HCT116 (cell line): ENCODE measurements around the gene ACP4. TPM values are rescaled to one million over a fixed set of nuclear protein-coding genes. Genes with fewer than 3 reads are reported as not detected.
A peak's percentile ranks its signal among the peaks of the same experiment; 100 is the strongest.
"Not testable (repeated sequence)": the region's sequence is repeated elsewhere in the genome, so short reads cannot be mapped to it uniquely, and the experiment has no call there.

Experiments used
- ATAC-seq: fragments of 200-7000 bp; cut with Tn5 transposase; 2 replicates; pipeline ENCODE4 v1.9.1; 2020; ENCODE audit warnings: mild to moderate bottlenecking, moderate library complexity
- BruUV-seq: library from RNA; stranded (reverse); fragments of 400-500 nt; replicated peaks from 2 replicates; lab custom pipeline; 2021; lab: Mats Ljungman, UMichigan
- CTCF ChIA-PET: fragments of 300-600 bp; sonication (Branson Sonifier 250); formaldehyde crosslinking; loops from one replicate; lab custom pipeline; 2021; ENCODE audit warnings: antibody characterized with exemption; lab: Charles Lee
- POLR2A ChIA-PET: fragments of 300-600, 350-600 bp; sonication (Branson Sonifier 250); formaldehyde crosslinking; loops from one replicate; lab custom pipeline; 2021; ENCODE audit warnings: antibody characterized with exemption; lab: Charles Lee
- RAD21 ChIA-PET, 2 experiments: fragments of 300-600 bp; sonication (Branson Sonifier 250); formaldehyde crosslinking; loops; one replicate each; lab custom pipeline; 2023; ENCODE audit warnings: low total read pairs in 2 of 2; ENCODE audit not compliant: uncharacterized antibody in 2 of 2, unreplicated experiment in 2 of 2, low non-redundant PET in 1 of 2; lab: Charles Lee
- DNase-seq: peaks from one replicate; pipeline ENCODE4 v3.0.0-alpha.2; 2010; ENCODE audit warnings: low read depth, low spot score
- H2AFZ ChIP-seq: fragments of 200-600 bp; shearing (Covaris generic), sonication (generic); 2 replicates; pipeline ENCODE4 v1.6.1; 2017; ENCODE audit warnings: low read depth, mixed run types, mixed read lengths, antibody characterized with exemption, low read length; ENCODE audit not compliant: poor library complexity, severe bottlenecking
- H3K27ac ChIP-seq: 2 replicates; pipeline ENCODE4 v1.5.1; 2012; ENCODE audit warnings: low read depth, low read length
- H3K27me3 ChIP-seq: fragments of 200-600 bp; sonication (generic); 2 replicates; pipeline ENCODE4 v1.6.1; 2016; ENCODE audit warnings: mixed run types, low read length, mixed read lengths; ENCODE audit not compliant: insufficient read depth
- H3K36me3 ChIP-seq, 2 experiments: fragments of 200-500 bp in 1 of 2; fragments of 200-600 bp in 1 of 2; sonication (Bioruptor generic) in 1 of 2; sonication (generic) in 1 of 2; 2 replicates each; pipeline versions ENCODE4 v1.5.1 to v1.6.1; 2014 to 2016; ENCODE audit warnings: low read length in 2 of 2, inconsistent platforms in 1 of 2, mixed read lengths in 1 of 2, mixed run types in 1 of 2; ENCODE audit not compliant: insufficient read depth in 2 of 2, control insufficient read depth in 1 of 2
- H3K4me1 ChIP-seq, 2 experiments: fragments of 200-600 bp in 1 of 2; sonication (generic) in 1 of 2; 2 replicates each; pipeline versions ENCODE4 v1.5.1 to v1.6.1; 2012 to 2017; ENCODE audit warnings: low read length in 2 of 2, inconsistent platforms in 1 of 2, mild to moderate bottlenecking in 1 of 2, mixed read lengths in 1 of 2, mixed run types in 1 of 2, moderate library complexity in 1 of 2; ENCODE audit not compliant: insufficient read depth in 2 of 2, control insufficient read depth in 1 of 2
- H3K4me2 ChIP-seq: fragments of 200-600 bp; sonication (generic); 2 replicates; pipeline ENCODE4 v1.6.1; 2017; ENCODE audit warnings: mixed run types, low read length, mixed read lengths
- H3K4me3 ChIP-seq, 2 experiments: fragments of 200-600 bp in 1 of 2; sonication (generic) in 1 of 2; replicated peaks in 1 of 2; 2 replicates each; pipeline ENCODE4 v1.5.1; 2011 to 2016; ENCODE audit warnings: low read length in 2 of 2, control low read depth in 1 of 2, low read depth in 1 of 2, mild to moderate bottlenecking in 1 of 2, mixed read lengths in 1 of 2, mixed run types in 1 of 2
- H3K79me2 ChIP-seq: fragments of 200-600 bp; sonication (generic); 2 replicates; pipeline ENCODE4 v1.6.1; 2017; ENCODE audit warnings: mild to moderate bottlenecking, mixed run types, low read length, moderate library complexity, mixed read lengths; ENCODE audit not compliant: insufficient read depth
- H3K9ac ChIP-seq: fragments of 200-600 bp; sonication (generic); 2 replicates; pipeline ENCODE4 v1.6.1; 2016; ENCODE audit warnings: low read length, mixed read lengths
- H3K9me2 ChIP-seq: fragments of 200-600 bp; sonication (generic), shearing (Covaris generic); 2 replicates; pipeline ENCODE4 v1.6.1; 2017; ENCODE audit warnings: mixed run types, mild to moderate bottlenecking, moderate library complexity; ENCODE audit not compliant: insufficient read depth
- H3K9me3 ChIP-seq, 2 experiments: fragments of 200-500 bp in 1 of 2; fragments of 200-600 bp in 1 of 2; sonication (Bioruptor generic) in 1 of 2; sonication (generic) in 1 of 2; 2 replicates each; pipeline ENCODE4 v1.6.1; 2014 to 2017; ENCODE audit warnings: low read length in 2 of 2, mixed read lengths in 2 of 2, inconsistent platforms in 1 of 2, low read depth in 1 of 2, mild to moderate bottlenecking in 1 of 2, mixed run types in 1 of 2, moderate library complexity in 1 of 2; ENCODE audit not compliant: control insufficient read depth in 1 of 2, insufficient read depth in 1 of 2
- H4K20me1 ChIP-seq: fragments of 200-600 bp; sonication (generic), shearing (Covaris generic); 2 replicates; pipeline ENCODE4 v1.6.1; 2017; ENCODE audit warnings: mixed run types, mild to moderate bottlenecking, moderate library complexity; ENCODE audit not compliant: insufficient read depth
- ATF3 ChIP-seq: IDR thresholded peaks from 2 replicates; pipeline ENCODE4 v1.6.1; 2012
- CBX3 ChIP-seq: IDR thresholded peaks from 2 replicates; pipeline ENCODE4 v1.6.1; 2012; ENCODE audit warnings: low read depth
- CEBPB ChIP-seq: IDR thresholded peaks from 2 replicates; pipeline ENCODE4 v1.6.1; 2012; ENCODE audit warnings: low read depth
- EGR1 ChIP-seq: IDR thresholded peaks from 2 replicates; pipeline ENCODE4 v1.6.1; 2012; ENCODE audit warnings: low read depth
- EZH2 ChIP-seq: fragments of 200-600 bp; sonication (generic); IDR thresholded peaks from 2 replicates; pipeline ENCODE4 v1.6.1; 2017; ENCODE audit warnings: antibody characterized with exemption, mixed run types
- EZH2phosphoT487 ChIP-seq: fragments of 200-600 bp; IDR thresholded peaks from 2 replicates; pipeline ENCODE4 v1.6.1; 2018; ENCODE audit warnings: antibody characterized with exemption, borderline replicate concordance
- FOSL1 ChIP-seq: IDR thresholded peaks from 2 replicates; pipeline ENCODE4 v1.6.1; 2012; ENCODE audit warnings: low read depth
- MAX ChIP-seq: IDR thresholded peaks from 2 replicates; pipeline ENCODE4 v1.6.1; 2012
- POLR2A ChIP-seq: IDR thresholded peaks from 2 replicates; pipeline ENCODE4 v1.7.0; 2011; ENCODE audit warnings: borderline replicate concordance; ENCODE audit not compliant: insufficient read depth, insufficient read length; ENCODE audit errors: extremely low read depth
- RAD21 ChIP-seq: IDR thresholded peaks from 2 replicates; pipeline ENCODE4 v1.6.1; 2012; ENCODE audit warnings: low read depth, mild to moderate bottlenecking
- REST ChIP-seq: IDR thresholded peaks from 2 replicates; pipeline ENCODE4 v1.6.1; 2012; ENCODE audit warnings: low read depth
- SP1 ChIP-seq: IDR thresholded peaks from 2 replicates; pipeline ENCODE4 v1.6.1; 2012; ENCODE audit warnings: low read depth
- TCF7L2 ChIP-seq: IDR thresholded peaks from 2 replicates; pipeline ENCODE4 v1.7.0; 2011; ENCODE audit warnings: borderline replicate concordance, inconsistent platforms; ENCODE audit not compliant: insufficient read depth, insufficient read length; ENCODE audit errors: extremely low read depth
- YY1 ChIP-seq: IDR thresholded peaks from 2 replicates; pipeline ENCODE4 v1.6.1; 2011; ENCODE audit warnings: low read length, low read depth, moderate library complexity, mild to moderate bottlenecking; ENCODE audit not compliant: insufficient replicate concordance; ENCODE audit errors: extremely low read depth
- ZFX ChIP-seq: fragments of 450-650 bp; IDR thresholded peaks from 2 replicates; pipeline ENCODE4 v1.6.1; 2017
- ZNF274 ChIP-seq: fragments of 200-500 bp; sonication (Bioruptor generic); IDR thresholded peaks from 2 replicates; pipeline ENCODE4 v1.6.1; 2014; ENCODE audit warnings: mild to moderate bottlenecking, low read depth, low read length, inconsistent platforms
- intact Hi-C: fragments of 100-400 bp; cut with micrococcal nuclease; formaldehyde crosslinking; loops from 2 replicates; pipeline ENCODE4 v1.10.0; 2022
- total RNA-seq: library from RNA; stranded (reverse); gene quantifications from one replicate; pipeline ENCODE4 v1.2.1, GENCODE V29; 2021; ENCODE audit not compliant: unreplicated experiment

The ACP4 gene
- total RNA-seq, 1 experiment from 2014 or later: not detected

- H3K4me1 ChIP-seq, H4K20me1 ChIP-seq, H3K9ac ChIP-seq, BruUV-seq, H3K79me2 ChIP-seq, H3K9me2 ChIP-seq, H3K4me3 ChIP-seq, H3K36me3 ChIP-seq, H3K4me2 ChIP-seq, POLR2A ChIA-PET, CTCF ChIA-PET, intact Hi-C loops, H3K9me3 ChIP-seq, DNase-seq, H3K27me3 ChIP-seq, H2AFZ ChIP-seq, H3K27ac ChIP-seq: not testable (repeated sequence)
- TF ChIP-seq MAX: peak; percentile 45; the same call in 1 of the 2 replicates
- ATAC-seq: peak; percentile 62; the same call in 1 of the 2 replicates
- RAD21 ChIA-PET: interaction anchor here in 1 of 2 experiments (0.7 kb wide), 1 partner anchor 10 kb away, joined by 3 read pairs; no protein-coding TSS in a partner anchor
These were observed 23.0 kb upstream of the ACP4 start for GRCh38 chr19:50767263-50767662.

- POLR2A ChIA-PET: no interaction called here
- Histone ChIP-seq H3K4me1 (peaks cover 0 to 10% of the 10 kb centered on the region in 2 experiments; a peak in 1 of 4 replicates), H4K20me1 (no peaks in the 10 kb centered on the region), H3K9ac (no peak overlapping the region), H2AFZ (no peak overlapping the region), H3K4me2 (no peak overlapping the region), H3K4me3 (no peak overlapping the region), H3K9me2 (no peaks in the 10 kb centered on the region), H3K36me3 (no peaks in the 10 kb centered on the region), H3K27me3 (no peaks in the 10 kb centered on the region), H3K9me3 (no peaks in the 10 kb centered on the region), H3K79me2 (no peaks in the 10 kb centered on the region), H3K27ac (no peak overlapping the region)
- DNase-seq (no peak), ATAC-seq (no peak)
- RAD21 ChIA-PET: no interaction called here
- intact Hi-C loops: no loop called here
- CTCF ChIA-PET: no interaction called here
- BruUV-seq: no TSS peak
- TF ChIP-seq ATF3 (no peak), EZH2phosphoT487 (no peak), TCF7L2 (no peak), CBX3 (no peak), EGR1 (no peak), POLR2A (no peak), ZNF274 (no peak), EZH2 (no peak), REST (no peak), CEBPB (no peak), FOSL1 (no peak), RAD21 (no peak), YY1 (no peak), ZFX (no peak), SP1 (no peak)
These were observed 21.9 kb upstream of the ACP4 start for GRCh38 chr19:50768277-50768676.
